Keratinocyte (primary cell): ENCODE data around the gene GFAP. TPM values are rescaled to one million over a fixed set of nuclear protein-coding genes. Genes with fewer than 3 reads are reported as not detected.

ENCODE experiments used
- DNase-seq: peaks from one replicate; pipeline ENCODE4 v3.0.0-alpha.2; 2011; ENCODE audit warnings: low read depth, missing footprints, low spot score
- FAIRE-seq: peaks from 2 replicates; lab custom pipeline; 2011; peaks lifted over from hg19 to GRCh38; lab: Jason Lieb, UNC
- H2AFZ ChIP-seq: 2 replicates; pipeline ENCODE4 v1.6.0; 2012; ENCODE audit warnings: low read length, control low read depth, inconsistent platforms; ENCODE audit not compliant: control insufficient read depth
- H3K27ac ChIP-seq: 2 replicates; pipeline ENCODE4 v1.5.1; 2011; ENCODE audit warnings: low read length; ENCODE audit not compliant: control insufficient read depth, insufficient read depth
- H3K27me3 ChIP-seq: 3 replicates; pipeline ENCODE4 v1.6.0; 2011; ENCODE audit warnings: low read length; ENCODE audit not compliant: control insufficient read depth, insufficient read depth; ENCODE audit errors: extremely low read depth
- H3K36me3 ChIP-seq, 2 experiments: 2 replicates in 1 of 2; 3 replicates in 1 of 2; pipeline ENCODE4 v1.5.1; 2011; ENCODE audit warnings: low read length in 2 of 2, mild to moderate bottlenecking in 1 of 2; ENCODE audit not compliant: control insufficient read depth in 2 of 2, insufficient read depth in 2 of 2; ENCODE audit errors: extremely low read depth in 1 of 2
- H3K4me1 ChIP-seq: 3 replicates; pipeline ENCODE4 v1.5.1; 2011; ENCODE audit warnings: low read length; ENCODE audit not compliant: control insufficient read depth, insufficient read depth; ENCODE audit errors: extremely low read depth
- H3K4me2 ChIP-seq: 3 replicates; pipeline ENCODE4 v1.6.0; 2011; ENCODE audit warnings: low read depth, low read length; ENCODE audit not compliant: control insufficient read depth, insufficient read depth; ENCODE audit errors: extremely low read depth
- H3K4me3 ChIP-seq, 3 experiments: fragments of 200-600 bp in 1 of 3; sonication (generic) in 1 of 3; 2 replicates in 2 of 3; 3 replicates in 1 of 3; pipeline ENCODE4 v1.5.1; 2011 to 2016; ENCODE audit warnings: low read length in 3 of 3, mild to moderate bottlenecking in 3 of 3, control low read depth in 2 of 3, inconsistent platforms in 1 of 3, low read depth in 1 of 3, mixed read lengths in 1 of 3, mixed run types in 1 of 3, moderate library complexity in 1 of 3; ENCODE audit not compliant: control insufficient read depth in 2 of 3, insufficient read depth in 2 of 3; ENCODE audit errors: extremely low read depth in 1 of 3
- H3K79me2 ChIP-seq: 2 replicates; pipeline ENCODE4 v1.6.0; 2012; ENCODE audit warnings: low read length; ENCODE audit not compliant: control insufficient read depth, insufficient read depth
- H3K9ac ChIP-seq: 3 replicates; pipeline ENCODE4 v1.6.0; 2011; ENCODE audit warnings: low read length; ENCODE audit not compliant: control insufficient read depth, insufficient read depth; ENCODE audit errors: extremely low read depth
- H3K9me1 ChIP-seq: 3 replicates; pipeline ENCODE4 v1.6.0; 2011; ENCODE audit warnings: low read length; ENCODE audit not compliant: control insufficient read depth, insufficient read depth; ENCODE audit errors: extremely low read depth
- H3K9me3 ChIP-seq: 2 replicates; pipeline ENCODE4 v1.5.1; 2012; ENCODE audit warnings: low read depth, low read length; ENCODE audit not compliant: control insufficient read depth
- H4K20me1 ChIP-seq: 3 replicates; pipeline ENCODE4 v1.6.0; 2011; ENCODE audit warnings: low read length; ENCODE audit not compliant: control insufficient read depth, insufficient read depth; ENCODE audit errors: extremely low read depth
- EZH2 ChIP-seq: IDR thresholded peaks from one replicate; pipeline ENCODE4 v1.6.1; 2012; ENCODE audit warnings: inconsistent platforms, mild to moderate bottlenecking, low read length, moderate library complexity
- dilution Hi-C: fragments of 300-500 bp; cut with MboI; formaldehyde crosslinking; loops from one replicate; pipeline ENCODE4 v1.7.0; 2020; ENCODE audit warnings: low sequenced_read_pairs; ENCODE audit not compliant: extremely low pct_ligation_motif_present
- polyA plus RNA-seq, 5 experiments: library from polyadenylated mRNA; depleted of rRNA in 3 of 5; stranded (reverse) in 3 of 5; stranded (forward) in 1 of 5; unstranded in 1 of 5; fragments of >200 nt; gene quantifications; 1 replicate in 1 of 5; 2 replicates in 3 of 5; 3 replicates in 1 of 5; pipeline versions ENCODE4 v1.2.1 to v1.2.3, GENCODE V29; 2011 to 2012; ENCODE audit warnings: missing spikeins in 2 of 5, low read depth in 1 of 5, low replicate concordance in 1 of 5
- TF ChIP-seq, protein P1 (sequence below), 3 experiments: IDR thresholded peaks in 1 of 3; conservative IDR thresholded peaks in 1 of 3; optimal IDR thresholded peaks in 1 of 3; 2 replicates in 2 of 3; 3 replicates in 1 of 3; pipeline versions ENCODE3 to v1.5.1; 2011; ENCODE audit warnings: low read length in 3 of 3, mild to moderate bottlenecking in 3 of 3, moderate library complexity in 2 of 3, control low read depth in 1 of 3, inconsistent platforms in 1 of 3; ENCODE audit not compliant: insufficient read depth in 2 of 3; ENCODE audit errors: extremely low read depth in 1 of 3

Gene GFAP
- polyA plus RNA-seq, 1 donor (not counting 4 experiments of a cell fraction or from before 2014, with no cell fraction given) = 0.14 TPM

- dilution Hi-C loops = loop anchor here (25.0 kb wide), 1 partner anchor 90 kb away; no protein-coding TSS in a partner anchor
- Histone ChIP-seq H3K36me3 (peaks cover 0 to 11% of the 10 kb centered on the region in 2 experiments), H3K27me3 (no peaks in the 10 kb centered on the region), H3K4me3 (no peak overlapping the region), H3K4me1 (peaks cover 16% of the 10 kb centered on the region), H3K79me2 (no peaks in the 10 kb centered on the region), H3K4me2 (no peak overlapping the region), H3K9me3 (no peaks in the 10 kb centered on the region), H3K9me1 (peaks cover 2% of the 10 kb centered on the region), H3K9ac (no peak overlapping the region), H3K27ac (no peak overlapping the region), H4K20me1 (no peaks in the 10 kb centered on the region), H2AFZ (no peak overlapping the region)
- TF ChIP-seq, protein P1, sequence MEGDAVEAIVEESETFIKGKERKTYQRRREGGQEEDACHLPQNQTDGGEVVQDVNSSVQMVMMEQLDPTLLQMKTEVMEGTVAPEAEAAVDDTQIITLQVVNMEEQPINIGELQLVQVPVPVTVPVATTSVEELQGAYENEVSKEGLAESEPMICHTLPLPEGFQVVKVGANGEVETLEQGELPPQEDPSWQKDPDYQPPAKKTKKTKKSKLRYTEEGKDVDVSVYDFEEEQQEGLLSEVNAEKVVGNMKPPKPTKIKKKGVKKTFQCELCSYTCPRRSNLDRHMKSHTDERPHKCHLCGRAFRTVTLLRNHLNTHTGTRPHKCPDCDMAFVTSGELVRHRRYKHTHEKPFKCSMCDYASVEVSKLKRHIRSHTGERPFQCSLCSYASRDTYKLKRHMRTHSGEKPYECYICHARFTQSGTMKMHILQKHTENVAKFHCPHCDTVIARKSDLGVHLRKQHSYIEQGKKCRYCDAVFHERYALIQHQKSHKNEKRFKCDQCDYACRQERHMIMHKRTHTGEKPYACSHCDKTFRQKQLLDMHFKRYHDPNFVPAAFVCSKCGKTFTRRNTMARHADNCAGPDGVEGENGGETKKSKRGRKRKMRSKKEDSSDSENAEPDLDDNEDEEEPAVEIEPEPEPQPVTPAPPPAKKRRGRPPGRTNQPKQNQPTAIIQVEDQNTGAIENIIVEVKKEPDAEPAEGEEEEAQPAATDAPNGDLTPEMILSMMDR (optimal IDR thresholded peaks at IDR 0.05 in 1 of 3, IDR thresholded peaks at IDR 0.05 in 1 of 3, conservative IDR thresholded peaks at IDR 0.05 in 1 of 3; ENCODE audit: extremely low read depth in 1 of 3, insufficient read depth in 2 of 3, low read length in 3 of 3) = no peak
- no peak for TF ChIP-seq EZH2
- DNase-seq (no peak), FAIRE-seq (no peak)
Measured at GRCh38 chr17:44922136-44922535, 6.8 kb upstream of the GFAP start.

DNA sequence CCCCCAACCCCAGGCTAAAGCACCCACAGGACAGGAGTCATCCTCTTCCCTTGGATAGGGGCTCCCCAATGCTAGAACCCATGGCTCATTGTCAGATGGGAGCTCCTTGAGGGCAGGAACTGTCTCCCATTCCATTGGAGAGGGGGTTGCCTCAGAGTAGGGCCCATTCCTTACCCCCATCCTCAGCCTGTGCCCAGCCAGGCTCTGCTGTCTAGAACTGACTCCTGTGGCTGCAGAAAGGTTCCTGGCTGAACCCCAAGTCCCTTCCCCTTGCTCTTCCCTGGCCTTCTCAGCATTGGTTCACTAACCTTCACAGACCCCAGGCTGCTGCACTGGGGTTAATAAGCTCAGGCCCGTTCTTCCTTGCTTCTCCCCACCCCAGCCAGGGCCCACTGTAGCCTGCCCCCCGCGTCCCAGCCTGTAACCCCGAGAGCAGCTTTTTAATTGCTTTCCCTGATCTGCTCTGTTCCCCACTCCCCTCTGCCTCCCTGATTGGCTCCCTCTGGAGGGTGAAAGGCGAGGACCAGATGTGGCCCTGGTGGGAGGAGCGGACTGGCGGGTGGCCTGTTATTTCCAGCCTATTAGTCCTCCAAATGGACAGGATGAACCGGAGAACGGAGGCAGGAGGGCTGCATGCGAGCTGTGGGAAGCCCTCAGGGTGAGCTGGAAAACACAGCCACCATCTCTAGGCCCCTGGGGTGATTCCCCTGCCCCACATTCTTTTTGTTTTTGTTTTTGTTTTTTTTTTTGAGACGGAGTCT is 6.0 kb upstream of the GFAP start:
- Histone ChIP-seq H3K4me1 (peaks cover 24% of the 10 kb centered on the region), H3K4me2 (no peak overlapping the region), H3K79me2 (no peaks in the 10 kb centered on the region), H4K20me1 (no peaks in the 10 kb centered on the region), H3K27me3 (no peaks in the 10 kb centered on the region), H3K27ac (no peak overlapping the region), H3K36me3 (peaks cover 0 to 7% of the 10 kb centered on the region in 2 experiments), H3K9me3 (no peaks in the 10 kb centered on the region), H3K4me3 (no peak overlapping the region), H3K9me1 (peaks cover 2% of the 10 kb centered on the region), H2AFZ (no peak overlapping the region), H3K9ac (no peak overlapping the region)
- TF ChIP-seq EZH2 = no peak
- TF ChIP-seq, protein P1 (optimal IDR thresholded peaks at IDR 0.05 in 1 of 3, IDR thresholded peaks at IDR 0.05 in 1 of 3, conservative IDR thresholded peaks at IDR 0.05 in 1 of 3; ENCODE audit: extremely low read depth in 1 of 3, insufficient read depth in 2 of 3, low read length in 3 of 3) = no peak
- dilution Hi-C loops = loop anchor here (25.0 kb wide), 1 partner anchor 91 kb away; no protein-coding TSS in a partner anchor
- FAIRE-seq = no peak
- DNase-seq = no peak
